GM06990 (cell line): ENCODE measurements around the gene SIRT5.

Source experiments
- DNase-seq: peaks from one replicate; pipeline ENCODE4 v3.0.0-alpha.2; 2011; ENCODE audit not compliant: insufficient read length; ENCODE audit errors: extremely low read depth
- H3K27me3 ChIP-seq: replicated peaks from 2 replicates; pipeline ENCODE4 v1.6.0; 2011; ENCODE audit warnings: low read length; ENCODE audit not compliant: control insufficient read depth, insufficient read depth
- H3K36me3 ChIP-seq: 2 replicates; pipeline ENCODE4 v1.5.1; 2011; ENCODE audit warnings: low read length; ENCODE audit not compliant: control insufficient read depth, insufficient read depth
- H3K4me3 ChIP-seq: replicated peaks from 2 replicates; pipeline ENCODE4 v1.5.1; 2011; ENCODE audit warnings: low read depth, mild to moderate bottlenecking, control low read depth, low read length
- TF ChIP-seq, protein P1 (sequence below): IDR thresholded peaks from 2 replicates; pipeline ENCODE4 v1.5.1; 2011; ENCODE audit warnings: low read length, control low read depth, mild to moderate bottlenecking, inconsistent platforms; ENCODE audit not compliant: insufficient read depth, poor library complexity, severe bottlenecking

Gene SIRT5

DNA sequence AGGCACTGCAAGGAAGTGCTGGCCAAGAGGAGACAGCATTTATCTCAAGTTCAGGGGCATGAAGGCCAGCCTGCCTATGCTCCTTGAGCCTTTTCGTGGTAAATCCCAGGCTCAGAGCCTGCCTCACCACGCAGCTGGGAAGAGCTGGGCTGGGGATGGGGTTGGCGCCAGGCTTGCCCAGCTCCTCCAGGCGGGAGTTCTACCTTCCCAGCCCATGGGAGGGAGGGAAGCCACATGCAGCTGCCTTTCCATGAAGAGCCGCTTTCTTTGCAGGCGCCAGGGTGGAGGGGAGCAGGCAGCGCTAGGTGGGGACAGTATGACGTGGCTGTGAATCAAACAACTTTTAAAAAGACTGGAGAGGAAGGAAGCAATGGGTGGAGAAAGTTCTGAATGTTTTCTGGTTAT lies 19.5 kb upstream of the SIRT5 start:
- no peak for DNase-seq

GRCh38 chr6:13557841-13558240 lies 16.6 kb upstream of the SIRT5 start:
- Histone ChIP-seq H3K27me3 (no peaks in the 10 kb centered on the region), H3K4me3 (no peak overlapping the region), H3K36me3 (no peaks in the 10 kb centered on the region)
- TF ChIP-seq, protein P1, sequence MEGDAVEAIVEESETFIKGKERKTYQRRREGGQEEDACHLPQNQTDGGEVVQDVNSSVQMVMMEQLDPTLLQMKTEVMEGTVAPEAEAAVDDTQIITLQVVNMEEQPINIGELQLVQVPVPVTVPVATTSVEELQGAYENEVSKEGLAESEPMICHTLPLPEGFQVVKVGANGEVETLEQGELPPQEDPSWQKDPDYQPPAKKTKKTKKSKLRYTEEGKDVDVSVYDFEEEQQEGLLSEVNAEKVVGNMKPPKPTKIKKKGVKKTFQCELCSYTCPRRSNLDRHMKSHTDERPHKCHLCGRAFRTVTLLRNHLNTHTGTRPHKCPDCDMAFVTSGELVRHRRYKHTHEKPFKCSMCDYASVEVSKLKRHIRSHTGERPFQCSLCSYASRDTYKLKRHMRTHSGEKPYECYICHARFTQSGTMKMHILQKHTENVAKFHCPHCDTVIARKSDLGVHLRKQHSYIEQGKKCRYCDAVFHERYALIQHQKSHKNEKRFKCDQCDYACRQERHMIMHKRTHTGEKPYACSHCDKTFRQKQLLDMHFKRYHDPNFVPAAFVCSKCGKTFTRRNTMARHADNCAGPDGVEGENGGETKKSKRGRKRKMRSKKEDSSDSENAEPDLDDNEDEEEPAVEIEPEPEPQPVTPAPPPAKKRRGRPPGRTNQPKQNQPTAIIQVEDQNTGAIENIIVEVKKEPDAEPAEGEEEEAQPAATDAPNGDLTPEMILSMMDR: no peak
- no peak for DNase-seq

More for the DNA sequence above, 19.5 kb upstream of the SIRT5 start:
- TF ChIP-seq, protein P1: no peak
- no peaks in the 10 kb centered on the region for H3K27me3 ChIP-seq
- H3K36me3 ChIP-seq: no peaks in the 10 kb centered on the region
- no peak overlapping the region for H3K4me3 ChIP-seq

GRCh38 chr6:13558718-13559117 lies 15.7 kb upstream of the SIRT5 start:
- DNase-seq: no peak
- TF ChIP-seq, protein P1: no peak
- Histone ChIP-seq H3K27me3 (no peaks in the 10 kb centered on the region), H3K4me3 (no peak overlapping the region), H3K36me3 (no peaks in the 10 kb centered on the region)

DNA sequence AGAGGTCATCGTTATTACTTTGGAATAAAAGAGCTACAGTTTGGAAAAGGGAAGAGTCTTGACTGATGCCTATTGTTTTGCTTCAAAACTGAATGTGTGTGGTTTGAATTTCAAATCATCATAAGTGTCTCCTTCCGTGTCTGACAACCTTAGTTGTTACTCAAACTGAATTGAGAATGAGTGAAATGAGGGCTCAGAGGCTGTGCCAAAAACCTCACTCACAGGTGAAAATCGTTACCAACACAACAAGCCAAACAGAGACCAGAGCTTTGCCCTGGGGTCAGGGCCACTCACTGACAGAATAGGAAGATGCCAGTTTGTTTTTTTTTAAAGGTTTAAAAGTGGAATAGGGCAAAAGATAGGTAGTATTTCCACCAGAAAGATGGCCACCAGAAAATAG lies 15.2 kb upstream of the SIRT5 start:
- Histone ChIP-seq H3K4me3 (no peak overlapping the region), H3K36me3 (no peaks in the 10 kb centered on the region), H3K27me3 (no peaks in the 10 kb centered on the region)
- TF ChIP-seq, protein P1: no peak
- no peak for DNase-seq

- TF ChIP-seq, protein P1: no peak
- no peak overlapping the region for H3K4me3 ChIP-seq
- DNase-seq: no peak
- no peaks in the 10 kb centered on the region for H3K27me3 ChIP-seq
- no peaks in the 10 kb centered on the region for H3K36me3 ChIP-seq
Measured at GRCh38 chr6:13559968-13560650, 14.3 kb upstream of the SIRT5 start.

GRCh38 chr6:13560651-13561044 lies 13.8 kb upstream of the SIRT5 start:
- no peak for DNase-seq
- TF ChIP-seq, protein P1: no peak

More at GRCh38 chr6:13560651-13561044, 13.8 kb upstream of the SIRT5 start:
- Histone ChIP-seq H3K27me3 (no peaks in the 10 kb centered on the region), H3K4me3 (no peak overlapping the region), H3K36me3 (no peaks in the 10 kb centered on the region)
